ENCODE results near the gene MINDY4.

The MINDY4 gene

GRCh38 chr7:30916767-30917166 is 145.6 kb downstream of the MINDY4 start:
- no peak for DNase-seq (ENCODE audit: low read depth)

GRCh38 chr7:30917216-30917893 is 146.1 kb downstream of the MINDY4 start:
- DNase-seq (ENCODE audit: low read depth): no peak

- DNase-seq (ENCODE audit: low read depth): no peak
Observed at GRCh38 chr7:30918676-30919075, 147.5 kb downstream of the MINDY4 start.

- no peak for DNase-seq (ENCODE audit: low read depth)
Observed at GRCh38 chr7:30920021-30920583, 148.9 kb downstream of the MINDY4 start.

- no peak for DNase-seq (ENCODE audit: low read depth)
Observed at GRCh38 chr7:30920584-30921539, 149.6 kb downstream of the MINDY4 start.

- DNase-seq (ENCODE audit: low read depth): no peak
Observed at GRCh38 chr7:30921540-30922401, 150.6 kb downstream of the MINDY4 start.

- no peak for DNase-seq (ENCODE audit: low read depth)
Observed at GRCh38 chr7:30922596-30922995, 151.4 kb downstream of the MINDY4 start.

- no peak for DNase-seq (ENCODE audit: low read depth)
Observed at GRCh38 chr7:30923009-30923773, 152.0 kb downstream of the MINDY4 start.

GRCh38 chr7:30923774-30924413 is 152.7 kb downstream of the MINDY4 start:
- DNase-seq (ENCODE audit: low read depth): no peak

- no peak for DNase-seq (ENCODE audit: low read depth)
Observed at GRCh38 chr7:30924624-30925023, 153.4 kb downstream of the MINDY4 start.

- no peak for DNase-seq (ENCODE audit: low read depth)
Observed at GRCh38 chr7:30925117-30925516, 153.9 kb downstream of the MINDY4 start.

GRCh38 chr7:30925913-30926312 is 154.7 kb downstream of the MINDY4 start:
- DNase-seq (ENCODE audit: low read depth): no peak

- DNase-seq (ENCODE audit: low read depth): no peak
Observed at GRCh38 chr7:30926313-30926712, 155.1 kb downstream of the MINDY4 start.

- DNase-seq (ENCODE audit: low read depth): no peak
Observed at GRCh38 chr7:30927040-30927439, 155.8 kb downstream of the MINDY4 start.

- DNase-seq (ENCODE audit: low read depth): no peak
Observed at GRCh38 chr7:30927559-30927958, 156.3 kb downstream of the MINDY4 start.

GRCh38 chr7:30928254-30928872 is 157.1 kb downstream of the MINDY4 start:
- no peak for DNase-seq (ENCODE audit: low read depth)

GRCh38 chr7:30929686-30930085 is 158.5 kb downstream of the MINDY4 start:
- DNase-seq (ENCODE audit: low read depth): no peak

GRCh38 chr7:30930621-30931020 is 159.4 kb downstream of the MINDY4 start:
- DNase-seq (ENCODE audit: low read depth): no peak

- DNase-seq (ENCODE audit: low read depth): no peak
Observed at GRCh38 chr7:30931161-30931928, 160.1 kb downstream of the MINDY4 start.

All from activated T-helper 1 cell treated with Interleukin-2 at 50 U/mL for 16 hours (primary cell).